Measurements from ENCODE around the gene MACROD2.

MACROD2 gene

DNA sequence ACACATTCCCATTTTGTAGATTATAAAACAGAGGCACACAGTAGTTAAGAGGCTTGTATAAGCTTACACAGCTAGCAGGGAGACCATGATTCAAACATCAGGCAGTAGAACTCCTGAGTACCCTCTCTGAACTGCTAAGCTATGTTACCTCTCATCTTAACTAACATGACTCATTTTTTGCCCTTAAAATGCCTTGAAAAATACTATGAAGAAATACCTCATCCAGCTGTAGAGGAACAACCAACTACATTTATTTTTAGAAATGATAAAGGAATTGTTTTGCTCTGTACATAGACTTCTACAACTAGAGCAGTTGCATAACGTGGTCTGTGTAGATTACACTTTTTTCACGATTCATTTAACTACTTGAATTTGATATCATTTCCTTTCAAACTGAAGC lies 240.0 kb downstream of the MACROD2 start:
- TF ChIP-seq, protein P1, sequence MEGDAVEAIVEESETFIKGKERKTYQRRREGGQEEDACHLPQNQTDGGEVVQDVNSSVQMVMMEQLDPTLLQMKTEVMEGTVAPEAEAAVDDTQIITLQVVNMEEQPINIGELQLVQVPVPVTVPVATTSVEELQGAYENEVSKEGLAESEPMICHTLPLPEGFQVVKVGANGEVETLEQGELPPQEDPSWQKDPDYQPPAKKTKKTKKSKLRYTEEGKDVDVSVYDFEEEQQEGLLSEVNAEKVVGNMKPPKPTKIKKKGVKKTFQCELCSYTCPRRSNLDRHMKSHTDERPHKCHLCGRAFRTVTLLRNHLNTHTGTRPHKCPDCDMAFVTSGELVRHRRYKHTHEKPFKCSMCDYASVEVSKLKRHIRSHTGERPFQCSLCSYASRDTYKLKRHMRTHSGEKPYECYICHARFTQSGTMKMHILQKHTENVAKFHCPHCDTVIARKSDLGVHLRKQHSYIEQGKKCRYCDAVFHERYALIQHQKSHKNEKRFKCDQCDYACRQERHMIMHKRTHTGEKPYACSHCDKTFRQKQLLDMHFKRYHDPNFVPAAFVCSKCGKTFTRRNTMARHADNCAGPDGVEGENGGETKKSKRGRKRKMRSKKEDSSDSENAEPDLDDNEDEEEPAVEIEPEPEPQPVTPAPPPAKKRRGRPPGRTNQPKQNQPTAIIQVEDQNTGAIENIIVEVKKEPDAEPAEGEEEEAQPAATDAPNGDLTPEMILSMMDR (IDR thresholded peaks at IDR 0.05) = no peak

DNA sequence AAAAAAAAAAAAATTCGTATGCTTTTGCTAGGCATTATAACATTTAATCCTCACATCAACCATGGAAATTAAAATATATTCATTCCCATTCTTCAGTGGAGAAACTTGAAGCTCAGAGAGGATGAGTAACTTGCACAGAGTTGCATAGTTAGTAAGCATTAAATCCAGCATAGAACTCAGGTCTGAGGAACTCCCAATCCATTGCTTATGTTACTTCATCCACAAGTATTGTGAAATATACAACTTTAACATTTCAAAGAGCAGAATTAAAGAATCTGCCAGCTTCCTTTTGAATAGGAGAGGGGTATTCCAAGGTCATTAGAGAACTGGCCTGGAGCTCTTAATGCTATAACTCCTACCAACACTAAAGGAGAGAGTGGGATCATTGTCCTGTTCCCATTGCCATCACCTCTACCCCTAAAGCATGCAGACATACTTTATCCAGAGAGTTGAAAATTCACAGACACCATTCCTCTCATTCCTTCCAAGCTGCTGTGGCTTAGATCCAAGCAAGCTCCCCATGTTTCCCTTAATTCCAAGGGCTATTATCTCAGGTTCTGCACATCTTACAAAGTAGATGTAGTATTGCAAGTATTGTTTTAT lies 250.2 kb downstream of the MACROD2 start:
- TF ChIP-seq, protein P1 (IDR thresholded peaks at IDR 0.05) = no peak
- Histone ChIP-seq H3K36me3 (ENCODE audit: control insufficient read depth, insufficient read depth, low read length) (no peaks in the 10 kb centered on the region), H3K79me2 (no peaks in the 10 kb centered on the region), H3K9me3 (ENCODE audit: control insufficient read depth, low read length) (no peaks in the 10 kb centered on the region), H3K27me3 (ENCODE audit: control insufficient read depth, insufficient read depth, low read length) (no peaks in the 10 kb centered on the region), H3K4me3 (ENCODE audit: low read depth, low read length) (no peak overlapping the region), H3K4me1 (no peaks in the 10 kb centered on the region), H3K4me2 (ENCODE audit: low read length) (no peak overlapping the region), H2AFZ (no peak overlapping the region), H3K9ac (no peak overlapping the region), H3K27ac (no peak overlapping the region)

More for the DNA sequence above, 240.0 kb downstream of the MACROD2 start:
- Histone ChIP-seq H3K79me2 (no peaks in the 10 kb centered on the region), H3K9me3 (ENCODE audit: control insufficient read depth, low read length) (no peaks in the 10 kb centered on the region), H3K4me3 (ENCODE audit: low read depth, low read length) (no peak overlapping the region), H3K36me3 (ENCODE audit: control insufficient read depth, insufficient read depth, low read length) (no peaks in the 10 kb centered on the region), H3K4me2 (ENCODE audit: low read length) (no peak overlapping the region), H2AFZ (no peak overlapping the region), H3K27me3 (ENCODE audit: control insufficient read depth, insufficient read depth, low read length) (no peaks in the 10 kb centered on the region), H3K27ac (no peak overlapping the region), H3K4me1 (no peaks in the 10 kb centered on the region), H3K9ac (no peak overlapping the region)

DNA sequence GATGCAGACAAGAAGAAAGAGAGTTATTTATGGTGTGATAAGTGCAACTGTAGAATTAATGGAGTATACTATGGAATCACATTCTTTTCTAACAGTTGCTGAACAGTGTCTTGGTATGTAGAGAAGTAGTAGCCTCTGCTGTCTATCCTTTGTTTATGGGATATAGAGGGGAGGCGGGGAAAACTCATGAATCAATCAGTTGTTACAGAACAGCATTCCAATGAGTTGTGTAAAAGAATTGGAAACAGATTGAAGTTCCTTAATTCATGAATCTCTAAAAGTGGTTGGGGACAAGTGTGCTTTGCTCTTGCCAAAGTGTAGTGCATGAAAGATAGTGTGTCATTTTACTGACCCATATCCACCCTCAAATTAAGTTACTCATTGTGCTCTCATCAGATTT lies 264.4 kb downstream of the MACROD2 start:
- Histone ChIP-seq H3K36me3 (ENCODE audit: control insufficient read depth, insufficient read depth, low read length) (no peaks in the 10 kb centered on the region), H3K9me3 (ENCODE audit: control insufficient read depth, low read length) (no peaks in the 10 kb centered on the region), H3K4me1 (no peaks in the 10 kb centered on the region), H2AFZ (no peak overlapping the region), H3K4me2 (ENCODE audit: low read length) (no peak overlapping the region), H3K4me3 (ENCODE audit: low read depth, low read length) (no peak overlapping the region), H3K27me3 (ENCODE audit: control insufficient read depth, insufficient read depth, low read length) (no peaks in the 10 kb centered on the region), H3K27ac (no peak overlapping the region), H3K79me2 (no peaks in the 10 kb centered on the region), H3K9ac (no peak overlapping the region)
- TF ChIP-seq, protein P1 (IDR thresholded peaks at IDR 0.05) = no peak

DNA sequence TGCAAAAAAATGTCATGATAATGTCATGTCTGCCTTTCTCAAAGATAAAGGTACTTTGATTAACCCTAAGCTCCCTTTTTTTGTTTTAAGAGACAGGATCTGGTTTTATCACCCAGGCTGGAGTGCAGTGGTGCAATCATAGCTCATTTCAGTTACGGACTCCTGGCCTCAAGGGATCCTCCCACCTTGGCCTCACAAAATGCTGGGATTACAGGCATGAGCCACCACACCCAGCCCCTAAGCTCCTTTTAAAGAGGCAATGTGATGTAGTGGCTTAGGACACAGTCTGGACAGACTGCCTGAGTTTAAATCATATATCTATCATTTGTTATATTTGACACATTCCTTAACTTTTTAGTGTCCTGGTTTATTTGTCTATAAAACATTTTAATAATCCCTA lies 265.1 kb downstream of the MACROD2 start:
- Histone ChIP-seq H3K4me1 (no peaks in the 10 kb centered on the region), H3K36me3 (ENCODE audit: control insufficient read depth, insufficient read depth, low read length) (no peaks in the 10 kb centered on the region), H3K4me2 (ENCODE audit: low read length) (no peak overlapping the region), H3K27me3 (ENCODE audit: control insufficient read depth, insufficient read depth, low read length) (no peaks in the 10 kb centered on the region), H3K27ac (no peak overlapping the region), H3K79me2 (no peaks in the 10 kb centered on the region), H3K9ac (no peak overlapping the region), H3K9me3 (ENCODE audit: control insufficient read depth, low read length) (no peaks in the 10 kb centered on the region), H2AFZ (no peak overlapping the region), H3K4me3 (ENCODE audit: low read depth, low read length) (no peak overlapping the region)
- TF ChIP-seq, protein P1 (IDR thresholded peaks at IDR 0.05) = no peak

DNA sequence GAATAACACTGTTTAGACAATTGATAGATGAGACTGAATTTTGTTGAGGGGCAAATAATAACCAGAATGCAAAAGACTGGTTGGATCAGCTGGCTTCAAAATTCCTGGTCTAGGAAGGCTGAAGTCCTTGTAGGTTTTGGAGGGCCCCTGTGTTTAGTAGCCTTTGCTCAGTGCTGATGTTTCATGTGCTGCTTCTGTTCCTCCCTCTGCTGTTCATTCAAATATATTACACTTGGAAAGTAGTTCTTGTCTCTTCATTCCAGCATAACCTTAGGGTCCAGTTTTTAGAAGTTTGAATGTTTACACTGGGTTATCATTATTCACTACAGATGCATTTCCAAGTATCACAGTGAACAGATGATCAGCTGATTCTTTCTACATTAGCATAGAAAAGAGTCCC lies 269.6 kb downstream of the MACROD2 start:
- no peak overlapping the region for H3K27ac ChIP-seq
- H3K9me3 ChIP-seq (ENCODE audit: control insufficient read depth, low read length) = no peaks in the 10 kb centered on the region
- no peak overlapping the region for H2AFZ ChIP-seq
- TF ChIP-seq, protein P1 (IDR thresholded peaks at IDR 0.05) = no peak
- H3K4me1 ChIP-seq = no peaks in the 10 kb centered on the region
- no peak overlapping the region for H3K4me3 ChIP-seq (ENCODE audit: low read depth, low read length)
- H3K27me3 ChIP-seq (ENCODE audit: control insufficient read depth, insufficient read depth, low read length) = no peaks in the 10 kb centered on the region
- H3K79me2 ChIP-seq = no peaks in the 10 kb centered on the region
- H3K36me3 ChIP-seq (ENCODE audit: control insufficient read depth, insufficient read depth, low read length) = no peaks in the 10 kb centered on the region
- no peak overlapping the region for H3K4me2 ChIP-seq (ENCODE audit: low read length)
- H3K9ac ChIP-seq = no peak overlapping the region

Data from parathyroid adenoma (tissue), 2 donors.